Measurements from ENCODE around the gene SYT10. TPM values are rescaled to one million over a fixed set of nuclear protein-coding genes. Genes with fewer than 3 reads are reported as not detected.

Gene SYT10
- not detected in 2 replicates for total RNA-seq

DNA sequence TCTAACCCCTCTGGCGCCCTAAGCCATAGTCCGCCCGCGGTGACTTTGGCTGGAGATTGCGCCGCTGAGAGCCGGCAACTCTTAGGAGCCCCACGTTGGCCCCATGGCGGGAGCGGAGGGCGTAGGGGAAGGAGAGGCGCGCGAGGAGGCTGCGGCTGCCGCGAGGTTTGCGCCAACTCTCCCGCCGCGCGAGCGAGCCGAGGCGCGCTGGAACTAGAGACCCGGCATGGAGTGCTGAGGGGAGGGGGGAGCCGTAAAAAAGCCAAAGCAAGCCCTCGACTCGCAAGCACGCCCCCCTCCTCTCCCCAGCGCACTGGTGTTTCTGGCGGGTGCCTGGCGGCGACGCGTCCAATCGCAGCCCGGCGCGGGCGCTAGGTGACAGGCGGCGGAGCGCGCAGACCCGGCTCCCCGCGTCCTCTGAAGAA, at the start of gene SYT10:
SYT10 (minus strand) TSS at position 233 of the 425 bp plus-strand sequence. CDS start 297 bp downstream, outside the sequence.

Measured in hair follicle dermal papilla cell (primary cell).